NCI-H2107 (cell line): Measurements from ENCODE around the gene CCDC88B.

Experiments
- DNase-seq: peaks from one replicate; lab custom pipeline; 2025; lab: John Stamatoyannopoulos, UW

CCDC88B gene

DNA sequence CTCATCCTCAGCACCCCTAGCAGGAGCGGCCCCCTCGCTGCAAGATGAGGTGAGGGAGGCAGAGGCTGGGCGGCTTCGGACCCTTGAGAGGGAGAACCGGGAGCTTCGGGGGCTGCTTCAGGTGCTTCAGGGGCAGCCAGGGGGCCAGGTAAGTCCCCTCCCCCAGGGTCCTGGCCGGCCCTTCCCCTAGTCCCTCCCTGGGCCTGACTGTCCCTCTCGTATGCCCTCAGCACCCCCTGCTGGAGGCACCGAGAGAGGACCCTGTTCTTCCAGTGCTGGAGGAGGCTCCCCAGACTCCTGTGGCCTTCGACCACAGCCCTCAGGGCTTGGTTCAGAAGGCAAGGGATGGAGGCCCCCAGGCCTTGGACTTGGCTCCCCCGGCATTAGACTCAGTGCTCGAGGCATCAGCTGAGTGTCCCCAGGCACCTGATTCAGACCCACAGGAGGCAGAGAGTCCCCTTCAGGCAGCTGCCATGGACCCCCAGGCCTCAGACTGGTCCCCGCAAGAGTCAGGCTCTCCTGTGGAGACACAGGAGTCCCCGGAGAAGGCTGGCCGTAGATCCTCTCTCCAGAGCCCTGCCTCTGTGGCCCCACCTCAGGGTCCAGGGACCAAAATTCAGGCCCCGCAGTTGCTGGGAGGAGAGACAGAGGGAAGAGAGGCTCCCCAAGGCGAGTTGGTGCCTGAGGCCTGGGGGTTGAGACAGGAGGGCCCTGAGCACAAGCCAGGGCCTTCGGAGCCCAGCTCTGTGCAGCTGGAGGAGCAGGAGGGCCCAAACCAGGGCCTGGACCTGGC is 4.0 kb downstream of the CCDC88B start:
- DNase-seq, result no peak

DNA sequence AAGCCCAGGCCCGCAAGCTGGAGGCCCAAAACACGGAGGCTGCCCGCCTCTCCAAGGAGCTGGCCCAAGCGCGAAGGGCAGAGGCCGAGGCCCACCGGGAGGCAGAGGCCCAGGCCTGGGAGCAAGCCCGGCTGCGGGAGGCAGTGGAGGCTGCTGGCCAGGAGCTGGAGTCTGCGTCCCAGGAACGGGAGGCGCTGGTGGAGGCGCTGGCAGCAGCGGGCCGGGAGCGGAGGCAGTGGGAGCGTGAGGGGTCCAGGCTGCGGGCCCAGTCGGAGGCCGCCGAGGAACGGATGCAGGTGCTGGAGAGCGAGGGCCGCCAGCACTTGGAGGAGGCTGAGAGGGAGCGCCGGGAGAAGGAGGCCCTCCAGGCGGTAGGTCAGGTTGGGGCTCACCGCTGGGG is 4.8 kb downstream of the CCDC88B start:
- DNase-seq, result no peak

DNA sequence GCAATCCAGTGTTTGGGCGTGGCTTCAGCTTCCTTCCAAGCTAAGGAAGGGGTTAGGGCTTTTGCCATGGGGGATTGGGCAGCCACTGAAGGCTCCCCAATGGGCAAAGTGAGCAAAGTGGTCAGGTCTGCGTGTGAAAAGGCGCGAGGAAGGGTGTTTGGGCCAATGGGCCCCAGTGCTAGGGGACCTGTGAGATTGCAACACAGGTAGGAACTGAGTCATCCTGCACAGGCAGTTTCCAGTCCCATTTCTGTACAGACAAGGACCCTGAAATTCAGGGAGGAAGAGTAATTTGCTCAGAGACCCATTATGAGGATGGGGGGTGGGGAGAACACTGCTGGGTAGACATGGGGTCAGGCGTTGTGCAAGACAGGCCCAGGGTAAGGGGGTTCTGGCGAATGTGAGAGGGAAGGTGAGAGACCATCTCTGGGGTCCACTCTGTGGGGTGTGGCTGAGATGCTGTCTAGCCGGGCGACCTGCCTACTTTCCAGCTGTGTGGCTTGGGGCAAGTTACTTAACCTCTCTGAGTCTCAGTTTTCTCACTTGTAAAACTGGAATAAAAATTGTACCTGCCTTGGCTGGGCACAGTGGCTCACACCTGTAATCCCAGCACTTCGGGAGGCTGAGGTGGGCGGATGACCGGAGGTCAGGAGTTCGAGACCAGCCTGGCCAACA is 7.3 kb downstream of the CCDC88B start:
- DNase-seq, result no peak

- DNase-seq, result no peak
Measured at GRCh38 chr11:64348383-64349024, 8.5 kb downstream of the CCDC88B start.

GRCh38 chr11:64349025-64349387 is 9.0 kb downstream of the CCDC88B start:
- DNase-seq, result no peak

DNA sequence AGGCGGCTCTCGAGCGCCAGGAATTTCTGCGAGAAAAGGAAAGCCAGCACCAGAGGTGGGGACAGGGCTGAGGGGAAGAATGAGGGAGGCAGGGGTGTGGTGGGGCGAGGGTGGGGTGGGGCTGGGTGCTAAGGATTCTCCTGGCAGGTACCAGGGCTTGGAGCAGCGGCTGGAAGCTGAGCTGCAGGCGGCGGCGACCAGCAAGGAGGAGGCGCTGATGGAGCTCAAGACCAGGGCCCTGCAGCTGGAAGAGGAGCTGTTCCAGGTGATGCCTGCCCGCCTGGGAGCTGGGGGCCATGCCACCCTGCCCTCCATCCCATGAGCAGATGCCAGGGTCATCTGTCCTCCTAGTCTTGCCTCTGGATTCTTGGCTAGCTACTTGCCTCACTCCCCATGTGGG is 9.4 kb downstream of the CCDC88B start:
- DNase-seq, result no peak

- DNase-seq, result no peak
Measured at GRCh38 chr11:64351136-64351631, 11.2 kb downstream of the CCDC88B start.

- DNase-seq, result no peak
Measured at GRCh38 chr11:64352099-64352994, 12.3 kb downstream of the CCDC88B start.

DNA sequence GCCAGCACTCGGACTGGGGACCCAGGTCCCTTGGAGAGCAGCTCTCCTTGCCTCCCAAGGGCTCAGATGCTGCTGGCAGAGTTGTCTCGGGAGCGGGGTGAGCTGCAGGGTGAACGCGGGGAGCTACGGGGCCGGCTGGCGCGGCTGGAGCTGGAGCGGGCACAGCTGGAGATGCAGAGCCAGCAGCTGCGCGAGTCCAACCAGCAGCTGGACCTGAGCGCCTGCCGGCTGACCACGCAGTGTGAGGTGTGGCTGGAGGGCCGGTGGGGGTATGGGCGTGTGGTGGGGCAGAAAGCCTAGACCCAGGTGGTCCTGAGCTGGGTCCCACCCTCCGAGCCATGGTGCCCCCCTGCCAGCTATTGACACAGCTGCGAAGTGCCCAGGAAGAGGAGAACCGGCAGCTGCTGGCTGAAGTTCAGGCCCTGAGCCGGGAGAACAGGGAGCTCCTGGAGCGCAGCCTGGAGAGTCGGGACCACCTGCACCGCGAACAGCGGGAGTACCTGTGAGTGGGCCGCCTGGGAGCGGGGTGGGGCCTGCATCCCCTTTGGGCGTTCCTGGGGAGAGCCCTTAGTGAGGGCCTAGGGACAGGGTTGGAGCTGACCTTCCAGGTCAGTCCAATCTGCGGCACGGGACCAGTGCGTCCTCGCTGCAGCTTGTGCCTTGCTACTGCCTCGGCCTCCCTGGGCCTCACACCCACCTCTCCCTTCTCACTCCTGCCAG is 13.2 kb downstream of the CCDC88B start:
- no peak for DNase-seq

- DNase-seq, result no peak
Measured at GRCh38 chr11:64353715-64354506, 13.9 kb downstream of the CCDC88B start.

DNA sequence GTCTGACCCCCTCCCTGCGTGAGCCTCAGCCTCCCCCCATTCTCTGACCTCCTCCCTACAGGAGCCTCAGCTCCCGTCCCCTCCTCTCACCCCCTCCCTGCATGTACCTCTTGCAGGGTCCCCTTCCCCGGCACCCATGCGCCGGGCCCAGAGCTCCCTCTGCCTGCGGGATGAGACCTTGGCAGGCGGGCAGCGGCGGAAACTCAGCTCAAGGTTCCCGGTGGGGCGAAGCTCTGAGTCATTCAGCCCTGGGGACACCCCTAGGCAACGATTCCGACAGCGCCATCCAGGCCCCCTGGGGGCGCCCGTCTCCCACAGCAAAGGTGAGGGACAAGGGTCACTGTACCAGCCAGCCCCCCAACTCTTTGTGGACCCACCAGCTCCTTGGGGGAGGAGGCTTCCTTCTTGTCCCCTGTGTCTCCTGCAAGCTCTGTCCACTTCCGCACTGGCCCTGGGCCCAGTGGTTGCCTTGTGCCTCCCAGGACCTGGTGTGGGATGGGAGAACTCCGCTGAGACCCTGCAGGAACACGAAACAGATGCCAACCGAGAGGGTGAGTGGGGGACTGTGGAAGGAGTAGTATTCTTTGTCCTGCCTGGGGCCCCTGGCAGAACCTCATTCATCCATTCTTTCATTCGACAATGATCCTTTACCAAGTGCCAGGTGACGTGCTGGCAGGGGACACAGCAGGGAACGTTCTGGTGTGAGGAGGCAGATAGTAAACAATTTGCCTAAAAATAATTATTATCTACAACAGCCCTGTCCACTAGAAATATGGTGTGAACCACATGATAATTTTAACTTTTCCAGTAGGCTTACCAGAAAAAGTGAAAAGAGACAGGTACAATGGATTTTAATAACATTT is 15.3 kb downstream of the CCDC88B start:
- peak; percentile 65 for DNase-seq

DNA sequence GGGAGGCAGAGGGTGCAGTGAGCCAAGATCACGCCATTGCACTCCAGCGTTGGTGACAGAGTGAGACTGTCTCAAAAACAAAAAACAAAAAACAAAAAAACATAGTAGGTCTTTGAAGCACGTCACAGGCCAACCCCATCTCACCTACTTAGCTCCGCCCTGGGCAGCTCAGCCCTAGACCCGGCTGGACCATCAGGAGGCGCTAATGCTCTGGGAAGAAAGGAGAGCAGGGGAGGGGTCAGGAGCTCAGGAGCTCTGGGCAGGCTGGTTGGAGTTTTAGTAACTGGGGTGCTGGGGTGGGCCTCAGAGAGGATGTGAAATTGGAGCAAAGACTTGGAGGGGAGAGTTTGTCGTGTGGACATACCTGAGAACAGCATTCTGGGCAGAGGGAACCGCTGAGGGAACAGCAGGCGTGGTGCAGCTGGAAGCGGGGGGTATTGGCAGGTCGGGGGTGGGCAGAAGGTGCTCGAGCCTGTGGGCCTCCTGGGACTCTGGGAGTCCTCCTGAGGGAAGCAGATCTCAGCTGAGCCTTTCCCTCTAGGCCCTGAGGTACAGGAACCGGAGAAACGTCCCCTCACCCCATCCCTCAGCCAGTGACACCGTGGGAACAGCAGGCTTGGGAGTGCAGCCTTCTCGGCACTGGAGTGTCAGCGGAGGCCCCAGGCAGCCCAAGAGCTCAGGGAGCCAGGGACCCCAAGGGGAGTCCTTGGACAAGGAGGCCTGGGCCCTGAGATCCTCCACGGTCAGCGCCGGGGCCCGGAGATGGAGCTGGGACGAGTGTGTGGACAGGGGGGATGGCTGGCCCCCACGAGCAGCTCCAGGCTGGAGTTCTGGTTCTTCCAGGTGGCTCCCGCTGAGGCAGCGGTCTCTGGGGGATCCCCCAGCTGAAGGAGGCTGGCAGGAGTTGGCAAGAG is 16.8 kb downstream of the CCDC88B start:
- DNase-seq, result no peak

- DNase-seq, result no peak
Measured at GRCh38 chr11:64357446-64357845, 17.4 kb downstream of the CCDC88B start.

GRCh38 chr11:64357904-64358535 is 18.0 kb downstream of the CCDC88B start:
- no peak for DNase-seq

GRCh38 chr11:64358536-64358906 is 18.5 kb downstream of the CCDC88B start:
- DNase-seq, result no peak

- no peak for DNase-seq
Measured at GRCh38 chr11:64358907-64359711, 19.1 kb downstream of the CCDC88B start, which contains the start of gene RPS6KA4. Gene RPS6KA4, plus strand, starts transcription at chr11:64359162. Its CDS starts 74 bp downstream, at chr11:64359236.
